SK-N-SH (cell line): Measurements from ENCODE around the gene UPK1B. TPM values are rescaled to one million over a fixed set of nuclear protein-coding genes. Genes with fewer than 3 reads are reported as not detected.

ENCODE experiments used
- CTCF ChIA-PET: fragments of 300-600, 350-600 bp; formaldehyde crosslinking; extraction: SDS; loops from one replicate; lab custom pipeline; 2021; lab: Yijun Ruan, JAX
- POLR2A ChIA-PET: fragments of 350-600 bp; sonication (Branson Sonifier 250); formaldehyde crosslinking; extraction: SDS; loops from one replicate; lab custom pipeline; 2020; ENCODE audit warnings: antibody characterized with exemption, inconsistent platforms; lab: Yijun Ruan, JAX
- DNase-seq: peaks from one replicate; pipeline ENCODE4 v3.0.0; 2012
- H2AFZ ChIP-seq: fragments of 200-600 bp; sonication (generic); 2 replicates; pipeline ENCODE4 v1.8.1; 2016; ENCODE audit warnings: antibody characterized with exemption, mild to moderate bottlenecking, low read depth
- H3F3A ChIP-seq: fragments of 200-600 bp; sonication (generic); replicated peaks from 2 replicates; pipeline ENCODE3; 2016; ENCODE audit warnings: antibody characterized with exemption, mild to moderate bottlenecking; ENCODE audit not compliant: insufficient read depth
- H3K27ac ChIP-seq, 2 experiments: fragments of 200-500 bp in 1 of 2; fragments of 200-600 bp in 1 of 2; sonication (Bioruptor generic) in 1 of 2; sonication (generic), shearing (Covaris generic) in 1 of 2; 2 replicates each; pipeline versions ENCODE4 v1.5.1 to v1.6.1; 2014 to 2016; ENCODE audit warnings: low read depth in 2 of 2, inconsistent platforms in 1 of 2, low read length in 1 of 2, mild to moderate bottlenecking in 1 of 2, mixed read lengths in 1 of 2
- H3K27me3 ChIP-seq: fragments of 200-600 bp; sonication (generic), shearing (Covaris generic); 2 replicates; pipeline ENCODE4 v1.6.1; 2016; ENCODE audit warnings: mixed run types; ENCODE audit not compliant: insufficient read depth
- H3K36me3 ChIP-seq, 2 experiments: fragments of 200-500 bp in 1 of 2; fragments of 200-600 bp in 1 of 2; sonication (Bioruptor generic) in 1 of 2; sonication (generic) in 1 of 2; replicated peaks in 1 of 2; 2 replicates each; pipeline versions ENCODE3 to v1.5.1; 2014 to 2016; ENCODE audit warnings: low read length in 1 of 2, mild to moderate bottlenecking in 1 of 2; ENCODE audit not compliant: insufficient read depth in 2 of 2, control insufficient read depth in 1 of 2
- H3K4me1 ChIP-seq, 2 experiments: fragments of 200-500 bp in 1 of 2; fragments of 200-600 bp in 1 of 2; sonication (Bioruptor generic) in 1 of 2; sonication (generic), shearing (Covaris generic) in 1 of 2; 2 replicates each; pipeline versions ENCODE4 v1.5.1 to v1.6.1; 2014 to 2016; ENCODE audit warnings: low read depth in 1 of 2, low read length in 1 of 2, mixed run types in 1 of 2; ENCODE audit not compliant: insufficient read depth in 2 of 2, control insufficient read depth in 1 of 2
- H3K4me2 ChIP-seq: fragments of 200-600 bp; sonication (generic), shearing (Covaris generic); 2 replicates; pipeline ENCODE4 v1.6.1; 2017; ENCODE audit warnings: mixed run types
- H3K4me3 ChIP-seq, 2 experiments: fragments of 200-500 bp in 1 of 2; fragments of 200-600 bp in 1 of 2; sonication (Bioruptor generic) in 1 of 2; sonication (generic), shearing (Covaris generic) in 1 of 2; 2 replicates each; pipeline versions ENCODE4 v1.5.1 to v1.8.1; 2014 to 2016; ENCODE audit warnings: low read depth in 2 of 2, inconsistent platforms in 1 of 2, low read length in 1 of 2, mild to moderate bottlenecking in 1 of 2, mixed read lengths in 1 of 2, moderate library complexity in 1 of 2
- H3K79me2 ChIP-seq: fragments of 200-600 bp; sonication (generic); 2 replicates; pipeline ENCODE4 v1.8.1; 2017; ENCODE audit warnings: mild to moderate bottlenecking; ENCODE audit not compliant: insufficient read depth
- H3K9ac ChIP-seq: fragments of 200-600 bp; sonication (generic); 2 replicates; pipeline ENCODE4 v1.6.1; 2017; ENCODE audit warnings: mixed run types
- H3K9me2 ChIP-seq: fragments of 200-600 bp; sonication (generic); 2 replicates; pipeline ENCODE4 v1.6.1; 2017; ENCODE audit warnings: mixed run types
- H3K9me3 ChIP-seq: fragments of 200-600 bp; sonication (generic); 2 replicates; pipeline ENCODE4 v1.6.1; 2017; ENCODE audit warnings: mixed run types, mild to moderate bottlenecking, moderate library complexity
- H4K20me1 ChIP-seq: fragments of 200-600 bp; sonication (generic); 2 replicates; pipeline ENCODE4 v1.6.1; 2017; ENCODE audit warnings: mild to moderate bottlenecking, mixed run types; ENCODE audit not compliant: insufficient read depth
- CHD2 ChIP-seq: fragments of 150-350 bp; IDR thresholded peaks from 2 replicates; pipeline ENCODE4 v1.6.1; 2018; ENCODE audit warnings: low read length; ENCODE audit not compliant: partially characterized antibody
- CTCF ChIP-seq: fragments of 200-600 bp; sonication (generic); IDR thresholded peaks from 2 replicates; pipeline ENCODE4 v1.6.1; 2017; ENCODE audit warnings: antibody characterized with exemption, mild to moderate bottlenecking, moderate library complexity
- ELF1 ChIP-seq: IDR thresholded peaks from 2 replicates; pipeline ENCODE4 v1.4.0; 2012
- FOSL2 ChIP-seq: IDR thresholded peaks from 2 replicates; pipeline ENCODE4 v1.4.0; 2012; ENCODE audit warnings: low read depth, mild to moderate bottlenecking, moderate library complexity, borderline replicate concordance
- FOXJ3 ChIP-seq: sonication (generic); formaldehyde crosslinking; IDR thresholded peaks from 2 replicates; pipeline ENCODE4 v1.5.1; 2020; ENCODE audit warnings: mild to moderate bottlenecking, missing genetic modification reagents
- FOXM1 ChIP-seq: IDR thresholded peaks from 2 replicates; pipeline ENCODE4 v1.4.0; 2012; ENCODE audit warnings: low read depth, mild to moderate bottlenecking
- JUND ChIP-seq: IDR thresholded peaks from 2 replicates; pipeline ENCODE4 v1.4.0; 2012
- MEF2A ChIP-seq: IDR thresholded peaks from 2 replicates; pipeline ENCODE4 v1.4.0; 2012; ENCODE audit warnings: low read depth, borderline replicate concordance
- MXI1 ChIP-seq: IDR thresholded peaks from 2 replicates; pipeline ENCODE4 v1.6.1; 2012; ENCODE audit warnings: mild to moderate bottlenecking, low read depth, low read length, improper control_type of control experiment
- NFIC ChIP-seq: IDR thresholded peaks from 2 replicates; pipeline ENCODE4 v1.4.0; 2012; ENCODE audit warnings: borderline replicate concordance
- NRF1 ChIP-seq: IDR thresholded peaks from 2 replicates; pipeline ENCODE4 v1.6.1; 2012; ENCODE audit warnings: low read depth, mild to moderate bottlenecking, low read length
- POLR2AphosphoS5 ChIP-seq: IDR thresholded peaks from 2 replicates; pipeline ENCODE4 v1.6.1; 2012; ENCODE audit warnings: low read depth, low read length
- RCOR1 ChIP-seq: fragments of 150-350 bp; IDR thresholded peaks from 2 replicates; pipeline ENCODE4 v1.6.1; 2017; ENCODE audit warnings: antibody characterized with exemption, low read length
- RFX5 ChIP-seq: IDR thresholded peaks from 2 replicates; pipeline ENCODE4 v1.6.1; 2012; ENCODE audit warnings: mild to moderate bottlenecking, improper control_type of control experiment, low read length
- SIN3A ChIP-seq: IDR thresholded peaks from 2 replicates; pipeline ENCODE4 v1.6.1; 2012; ENCODE audit warnings: low read depth, mild to moderate bottlenecking, low read length, moderate library complexity, borderline replicate concordance
- SMC3 ChIP-seq: IDR thresholded peaks from 2 replicates; pipeline ENCODE4 v1.6.1; 2012; ENCODE audit warnings: low read depth, low read length, improper control_type of control experiment
- USF2 ChIP-seq: fragments of 150-350 bp; IDR thresholded peaks from 2 replicates; pipeline ENCODE4 v1.6.1; 2017; ENCODE audit warnings: antibody characterized with exemption, low read length, low read depth, borderline replicate concordance
- YY1 ChIP-seq: IDR thresholded peaks from 2 replicates; pipeline ENCODE4 v1.4.0; 2012; ENCODE audit warnings: low read depth, mild to moderate bottlenecking
- ZBTB33 ChIP-seq: IDR thresholded peaks from 2 replicates; pipeline ENCODE4 v1.4.0; 2012; ENCODE audit warnings: low read depth, borderline replicate concordance
- WGBS: methylation state at CpG from one replicate; pipeline ENCODE4 v1.1.6; 2017; ENCODE audit warnings: low lambda C conversion rate; 5-methylcytosine and 5-hydroxymethylcytosine counted together
- polyA plus RNA-seq, 3 experiments: library from polyadenylated mRNA; depleted of rRNA; stranded (reverse); fragments of >200 nt; gene quantifications; 2 replicates each; pipeline ENCODE4 v1.2.3, GENCODE V29; 2012

Gene UPK1B
- polyA plus RNA-seq, 1 of the 3 experiments (the other 2 are of a cell fraction): not detected

GRCh38 chr3:119195151-119195476, 21.7 kb downstream of the UPK1B start:
- ChIA-PET POLR2A (no interaction called here), CTCF (no interaction called here)
- Histone ChIP-seq H4K20me1 (no peaks in the 10 kb centered on the region), H3K79me2 (no peaks in the 10 kb centered on the region), H3K4me3 (no peak overlapping the region), H3F3A (no peaks in the 10 kb centered on the region), H3K9me2 (no peaks in the 10 kb centered on the region), H3K9me3 (no peaks in the 10 kb centered on the region), H3K36me3 (no peaks in the 10 kb centered on the region), H3K9ac (no peak overlapping the region), H2AFZ (no peak overlapping the region), H3K4me2 (no peak overlapping the region), H3K4me1 (peaks cover 3 to 6% of the 10 kb centered on the region in 2 experiments; a peak in 1 of 4 replicates), H3K27me3 (no peaks in the 10 kb centered on the region), H3K27ac (no peak overlapping the region)
- no peak for DNase-seq
- 60% methylated on average over 1 of the region's 1 CpG for WGBS
- no peak for TF ChIP-seq FOSL2
- TF ChIP-seq ZBTB33: no peak

GRCh38 chr3:119195911-119196310, 22.5 kb downstream of the UPK1B start:
- ChIA-PET POLR2A (no interaction called here), CTCF (no interaction called here)
- no peak for DNase-seq
- H3K27ac ChIP-seq: no peak overlapping the region
- no peaks in the 10 kb centered on the region for H3K27me3 ChIP-seq
- H3K79me2 ChIP-seq: no peaks in the 10 kb centered on the region
- H3K4me3 ChIP-seq: no peak overlapping the region
- no peaks in the 10 kb centered on the region for H3K9me3 ChIP-seq
- WGBS: 22% methylated on average over 1 of the region's 1 CpG
- no peak overlapping the region for H3K9ac ChIP-seq
- H3K4me2 ChIP-seq: no peak overlapping the region
- H3K4me1 ChIP-seq: peaks cover 3 to 6% of the 10 kb centered on the region in 2 experiments; a peak in 1 of 4 replicates
- no peaks in the 10 kb centered on the region for H3K9me2 ChIP-seq
- no peaks in the 10 kb centered on the region for H3F3A ChIP-seq
- no peak overlapping the region for H2AFZ ChIP-seq
- no peaks in the 10 kb centered on the region for H4K20me1 ChIP-seq
- TF ChIP-seq USF2 (no peak), FOSL2 (no peak), FOXM1 (no peak), RFX5 (no peak), YY1 (no peak), SIN3A (no peak), FOXJ3 (CRISPR knock-in tag) (no peak)
- H3K36me3 ChIP-seq: no peaks in the 10 kb centered on the region

- no peak overlapping the region for H3K9ac ChIP-seq
- no peaks in the 10 kb centered on the region for H4K20me1 ChIP-seq
- H2AFZ ChIP-seq: no peak overlapping the region
- no peak for DNase-seq
- peaks cover 0 to 3% of the 10 kb centered on the region in 2 experiments for H3K36me3 ChIP-seq
- CTCF ChIA-PET: interaction anchor here (1.0 kb wide), 1 partner anchor 8 kb away, joined by 3 read pairs; no protein-coding TSS in a partner anchor
- no peak overlapping the region for H3K4me3 ChIP-seq
- 80% methylated on average over 8 of the region's 8 CpGs for WGBS
- no peaks in the 10 kb centered on the region for H3F3A ChIP-seq
- H3K27ac ChIP-seq: no peak overlapping the region
- H3K79me2 ChIP-seq: no peaks in the 10 kb centered on the region
- no peak overlapping the region for H3K4me2 ChIP-seq
- H3K27me3 ChIP-seq: no peaks in the 10 kb centered on the region
- no peaks in the 10 kb centered on the region for H3K9me3 ChIP-seq
- POLR2A ChIA-PET: no interaction called here
- H3K4me1 ChIP-seq: no peaks in the 10 kb centered on the region
- no peaks in the 10 kb centered on the region for H3K9me2 ChIP-seq
- TF ChIP-seq JUND (no peak), SMC3 (no peak), FOXJ3 (CRISPR knock-in tag) (no peak), RCOR1 (no peak), NRF1 (no peak), POLR2AphosphoS5 (no peak), MEF2A (no peak), MXI1 (no peak), CHD2 (no peak), ELF1 (no peak), NFIC (no peak), CTCF (no peak)
These were observed 31.8 kb downstream of the UPK1B start for GRCh38 chr3:119205209-119205608.
